K562 (cell line): ENCODE measurements around the gene YKT6. TPM values are rescaled to one million over a fixed set of nuclear protein-coding genes. Genes with fewer than 3 reads are reported as not detected.

ENCODE experiments used
- AFF1 ChIP-seq, 2 experiments: fragments of 450-650 bp; IDR thresholded peaks; 2 replicates each; pipeline ENCODE4 v1.6.1; 2018; ENCODE audit warnings: mild to moderate bottlenecking in 2 of 2, low read depth in 1 of 2; ENCODE audit not compliant: partially characterized antibody in 2 of 2
- CREBBP ChIP-seq: IDR thresholded peaks from one replicate; pipeline ENCODE4 v1.6.1; 2012; ENCODE audit warnings: low read depth, mild to moderate bottlenecking, control low read depth, inconsistent platforms, low read length
- E2F3 ChIP-seq: fragments of 250-450 bp; sonication (Bioruptor Pico); IDR thresholded peaks from 2 replicates; pipeline ENCODE4 v1.4.0; 2020; ENCODE audit warnings: mild to moderate bottlenecking
- ELK3 ChIP-seq: fragments of 450-650 bp; formaldehyde crosslinking; IDR thresholded peaks from 2 replicates; pipeline ENCODE4 v1.4.0; 2020; ENCODE audit warnings: mild to moderate bottlenecking
- ETV5 ChIP-seq: sonication (generic); formaldehyde crosslinking; IDR thresholded peaks from 2 replicates; pipeline ENCODE4 v1.4.0; 2020; ENCODE audit warnings: low read depth, mild to moderate bottlenecking, missing genetic modification reagents
- KAT2B ChIP-seq: IDR thresholded peaks from one replicate; pipeline ENCODE4 v1.6.1; 2012; ENCODE audit warnings: low read depth, mild to moderate bottlenecking, control low read depth, inconsistent platforms, low read length, moderate library complexity
- MED1 ChIP-seq: sonication (generic); formaldehyde crosslinking; IDR thresholded peaks from 2 replicates; pipeline ENCODE4 v1.8.1; 2023; ENCODE audit warnings: missing genetic modification reagents, borderline replicate concordance
- MEIS2 ChIP-seq: fragments of 450-650 bp; IDR thresholded peaks from 2 replicates; pipeline ENCODE4 v1.6.1; 2014; ENCODE audit warnings: mild to moderate bottlenecking; ENCODE audit not compliant: partially characterized antibody
- NR2C1 ChIP-seq, 2 experiments: fragments of 450-650 bp; IDR thresholded peaks; 2 replicates each; pipeline ENCODE4 v1.6.1; 2017; ENCODE audit warnings: mild to moderate bottlenecking in 2 of 2, antibody characterized with exemption in 1 of 2, inconsistent platforms in 1 of 2, missing compliant biosample characterization in 1 of 2, missing genetic modification characterization in 1 of 2
- POLR2A ChIP-seq: fragments of 450-650 bp; conservative IDR thresholded peaks from 2 replicates; pipeline ENCODE4 v1.6.1; 2016
- SMAD2 ChIP-seq: fragments of 150-350 bp; IDR thresholded peaks from 2 replicates; pipeline ENCODE4 v1.6.1; 2014; ENCODE audit warnings: low read depth, mild to moderate bottlenecking, low read length
- TAL1 ChIP-seq: fragments of 450-650 bp; IDR thresholded peaks from 2 replicates; pipeline ENCODE4 v1.6.1; 2016; ENCODE audit warnings: mild to moderate bottlenecking
- YY1 ChIP-seq, 3 experiments: IDR thresholded peaks; 2 replicates each; pipeline ENCODE4 v1.6.1; 2011; ENCODE audit warnings: low read length in 2 of 3, mild to moderate bottlenecking in 2 of 3, moderate library complexity in 2 of 3, borderline replicate concordance in 1 of 3, control low read depth in 1 of 3, low read depth in 1 of 3; ENCODE audit not compliant: insufficient read depth in 3 of 3, insufficient replicate concordance in 2 of 3, control insufficient read depth in 1 of 3, insufficient read length in 1 of 3; ENCODE audit errors: extremely low read depth in 1 of 3
- ZFP91 ChIP-seq: sonication (generic); formaldehyde crosslinking; IDR thresholded peaks from 2 replicates; pipeline ENCODE4 v1.8.0; 2022; ENCODE audit warnings: mild to moderate bottlenecking, missing genetic modification reagents
- ZNF134 ChIP-seq: fragments of 250-450 bp; sonication (Bioruptor Pico); conservative IDR thresholded peaks from 2 replicates; pipeline ENCODE4 v1.4.0; 2020
- ZNF174 ChIP-seq: fragments of 250-450 bp; sonication (Bioruptor Pico); IDR thresholded peaks from 2 replicates; pipeline ENCODE4 v1.4.0; 2020; ENCODE audit warnings: mild to moderate bottlenecking
- ZNF57 ChIP-seq: fragments of 450-650 bp; formaldehyde crosslinking; IDR thresholded peaks from 2 replicates; pipeline ENCODE4 v1.4.0; 2020; ENCODE audit warnings: mild to moderate bottlenecking, moderate library complexity
- ZNF696 ChIP-seq: fragments of 250-450 bp; sonication (Bioruptor Pico); conservative IDR thresholded peaks from 2 replicates; pipeline ENCODE4 v1.4.0; 2020; ENCODE audit warnings: mild to moderate bottlenecking, moderate library complexity
- polyA plus RNA-seq, 8 experiments: library from polyadenylated mRNA; depleted of rRNA in 4 of 8; stranded (reverse) in 5 of 8; unstranded in 3 of 8; fragments of >200 nt; fragmentation: Nextera tagmentation in 2 of 8; fragmentation: Illumina TruSeq in 1 of 8; extraction: Ambion mirVana in 2 of 8; extraction: Trizol in 1 of 8; gene quantifications; 2 replicates each; pipeline versions ENCODE4 v1.2.1 to v1.2.3, GENCODE V29; 2011 to 2014; ENCODE audit warnings: inconsistent platforms in 1 of 8, missing spikeins in 1 of 8
- total RNA-seq, 7 experiments: library from RNA; depleted of rRNA in 6 of 7; stranded (reverse); fragments of >200 nt in 6 of 7; fragmentation: Illumina TruSeq in 2 of 7; extraction: Trizol in 2 of 7; gene quantifications; 2 replicates each; pipeline versions ENCODE4 v1.2.1 to v1.2.3, GENCODE V29; 2011 to 2021; ENCODE audit warnings: low replicate concordance in 1 of 7
- TF ChIP-seq, protein P1 (sequence below): fragments of 450-650 bp; formaldehyde crosslinking; IDR thresholded peaks from 2 replicates; pipeline ENCODE4 v1.4.0; 2022; ENCODE audit warnings: missing genetic modification characterization

The YKT6 gene
- total and polyA plus RNA-seq, 9 of the 15 experiments (the other 6 are each of a cell fraction or from before 2014, with no cell fraction given), result 1.6 to 90.6 (median 75.1) TPM

DNA sequence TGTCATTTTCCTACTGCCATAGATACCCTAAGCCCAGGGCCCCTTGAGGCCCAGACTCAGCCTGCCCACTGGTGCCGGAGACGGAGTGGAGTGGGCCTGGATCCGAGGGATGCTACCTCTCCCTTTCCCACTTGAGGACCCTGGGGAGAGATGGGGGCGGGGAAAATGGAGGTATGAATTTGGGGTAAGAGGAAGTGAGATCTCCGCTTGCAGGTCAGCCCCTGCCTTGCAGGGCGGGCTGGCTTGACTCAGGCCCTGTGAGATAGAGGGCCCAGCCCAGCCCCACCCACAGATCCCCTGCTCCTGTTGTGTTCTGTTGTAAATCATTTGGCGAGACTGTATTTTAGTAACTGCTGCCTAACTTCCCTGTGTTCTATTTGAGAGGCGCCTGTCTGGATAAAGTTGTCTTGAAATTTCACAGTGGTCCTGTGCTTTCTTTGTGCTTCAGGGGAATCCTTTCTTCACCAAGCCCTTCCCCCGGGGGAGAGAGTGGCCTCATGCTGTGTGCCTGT lies 13.2 kb downstream of the YKT6 start (continued):
- no peak for TF ChIP-seq AFF1 (IDR thresholded peaks at IDR 0.05; ENCODE audit: low read depth in 1 of 2, partially characterized antibody in 2 of 2)
- TF ChIP-seq KAT2B, result no peak
- peak in 1 of 3 experiments; percentile 11 for TF ChIP-seq YY1 (IDR thresholded peaks at IDR 0.05; ENCODE audit: borderline replicate concordance in 1 of 3, control insufficient read depth in 1 of 3, extremely low read depth in 1 of 3, insufficient read depth in 3 of 3, insufficient read length in 1 of 3, insufficient replicate concordance in 2 of 3, low read depth in 1 of 3, low read length in 2 of 3)
- TF ChIP-seq ZNF174, result no peak
- no peak for TF ChIP-seq NR2C1 (IDR thresholded peaks at IDR 0.05)
- no peak for TF ChIP-seq NR2C1 (tag; IDR thresholded peaks at IDR 0.05)
- 0 out of 2 replicates have a peak, but pooled peaks have one; percentile 35 for TF ChIP-seq POLR2A
- no peak for TF ChIP-seq ELK3 (CRISPR knock-in tag)
- TF ChIP-seq ZNF696 (CRISPR knock-in tag), result no peak
- TF ChIP-seq, protein P1, sequence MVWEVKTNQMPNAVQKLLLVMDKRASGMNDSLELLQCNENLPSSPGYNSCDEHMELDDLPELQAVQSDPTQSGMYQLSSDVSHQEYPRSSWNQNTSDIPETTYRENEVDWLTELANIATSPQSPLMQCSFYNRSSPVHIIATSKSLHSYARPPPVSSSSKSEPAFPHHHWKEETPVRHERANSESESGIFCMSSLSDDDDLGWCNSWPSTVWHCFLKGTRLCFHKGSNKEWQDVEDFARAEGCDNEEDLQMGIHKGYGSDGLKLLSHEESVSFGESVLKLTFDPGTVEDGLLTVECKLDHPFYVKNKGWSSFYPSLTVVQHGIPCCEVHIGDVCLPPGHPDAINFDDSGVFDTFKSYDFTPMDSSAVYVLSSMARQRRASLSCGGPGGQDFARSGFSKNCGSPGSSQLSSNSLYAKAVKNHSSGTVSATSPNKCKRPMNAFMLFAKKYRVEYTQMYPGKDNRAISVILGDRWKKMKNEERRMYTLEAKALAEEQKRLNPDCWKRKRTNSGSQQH (CRISPR knock-in tag), result no peak
- no peak for TF ChIP-seq MED1 (CRISPR knock-in tag)
- no peak for TF ChIP-seq ZNF134
- TF ChIP-seq TAL1, result no peak
- TF ChIP-seq ZNF57 (CRISPR knock-in tag), result no peak
- no peak for TF ChIP-seq E2F3 (CRISPR knock-in tag)
- no peak for TF ChIP-seq CREBBP
- no peak for TF ChIP-seq SMAD2
- no peak for TF ChIP-seq ETV5 (CRISPR knock-in tag)
- TF ChIP-seq ZFP91 (CRISPR knock-in tag), result no peak
- TF ChIP-seq MEIS2, result peak; percentile 47
